Bronchial epithelial cell (primary cell): ENCODE results near the gene TNK2. TPM values are rescaled to one million over a fixed set of nuclear protein-coding genes. Genes with fewer than 3 reads are reported as not detected.
"Not testable (repeated sequence)": the region's sequence is repeated elsewhere in the genome, so short reads cannot be mapped to it uniquely, and the experiment has no call there.

ENCODE experiments used
- DNase-seq: peaks from one replicate; pipeline ENCODE4 v3.0.0-alpha.2; 2010; ENCODE audit warnings: low read depth
- FAIRE-seq: peaks from 2 replicates; lab custom pipeline; 2011; peaks lifted over from hg19 to GRCh38; lab: Jason Lieb, UNC
- H3K27me3 ChIP-seq: 2 replicates; pipeline ENCODE4 v1.5.1; 2011; ENCODE audit warnings: low read length; ENCODE audit not compliant: control insufficient read depth, insufficient read depth
- H3K36me3 ChIP-seq: 2 replicates; pipeline ENCODE4 v1.5.1; 2011; ENCODE audit warnings: low read length; ENCODE audit not compliant: control insufficient read depth, insufficient read depth
- H3K4me3 ChIP-seq: 2 replicates; pipeline ENCODE4 v1.5.1; 2011; ENCODE audit warnings: mild to moderate bottlenecking, low read depth, low read length, control low read depth
- total RNA-seq: library from RNA; depleted of rRNA; stranded (reverse); fragments of >200 nt; gene quantifications from 2 replicates; pipeline ENCODE4 v1.2.1, GENCODE V29; 2014
- TF ChIP-seq, protein P1 (sequence below): IDR thresholded peaks from 2 replicates; pipeline ENCODE4 v1.5.1; 2011; ENCODE audit warnings: mild to moderate bottlenecking, moderate library complexity, low read length, control low read depth, inconsistent platforms; ENCODE audit not compliant: insufficient read depth, severe bottlenecking

Gene TNK2
- total RNA-seq, 1 donor from 2014 or later, result 6.3 TPM

DNA sequence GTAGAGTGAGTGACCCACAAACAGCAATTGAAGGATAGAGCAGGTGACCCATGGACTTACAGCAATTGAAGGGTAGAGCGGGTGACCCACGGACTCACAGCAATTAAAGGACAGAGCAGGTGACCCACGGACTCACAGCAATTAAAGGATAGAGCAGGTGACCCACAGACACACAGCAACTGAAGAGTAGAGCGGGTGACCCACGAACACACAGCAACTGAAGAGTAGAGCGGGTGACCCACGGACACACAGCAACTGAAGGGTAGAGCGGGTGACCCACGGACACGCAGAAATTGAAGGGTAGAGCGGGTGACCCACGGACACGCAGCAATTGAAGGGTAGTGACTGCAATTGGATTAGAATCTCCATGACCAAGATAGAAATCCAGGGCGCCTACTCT lies 9.8 kb upstream of the TNK2 start:
- TF ChIP-seq, protein P1, sequence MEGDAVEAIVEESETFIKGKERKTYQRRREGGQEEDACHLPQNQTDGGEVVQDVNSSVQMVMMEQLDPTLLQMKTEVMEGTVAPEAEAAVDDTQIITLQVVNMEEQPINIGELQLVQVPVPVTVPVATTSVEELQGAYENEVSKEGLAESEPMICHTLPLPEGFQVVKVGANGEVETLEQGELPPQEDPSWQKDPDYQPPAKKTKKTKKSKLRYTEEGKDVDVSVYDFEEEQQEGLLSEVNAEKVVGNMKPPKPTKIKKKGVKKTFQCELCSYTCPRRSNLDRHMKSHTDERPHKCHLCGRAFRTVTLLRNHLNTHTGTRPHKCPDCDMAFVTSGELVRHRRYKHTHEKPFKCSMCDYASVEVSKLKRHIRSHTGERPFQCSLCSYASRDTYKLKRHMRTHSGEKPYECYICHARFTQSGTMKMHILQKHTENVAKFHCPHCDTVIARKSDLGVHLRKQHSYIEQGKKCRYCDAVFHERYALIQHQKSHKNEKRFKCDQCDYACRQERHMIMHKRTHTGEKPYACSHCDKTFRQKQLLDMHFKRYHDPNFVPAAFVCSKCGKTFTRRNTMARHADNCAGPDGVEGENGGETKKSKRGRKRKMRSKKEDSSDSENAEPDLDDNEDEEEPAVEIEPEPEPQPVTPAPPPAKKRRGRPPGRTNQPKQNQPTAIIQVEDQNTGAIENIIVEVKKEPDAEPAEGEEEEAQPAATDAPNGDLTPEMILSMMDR, result no peak
- H3K36me3 ChIP-seq, result no peaks in the 10 kb centered on the region
- FAIRE-seq, result no peak
- no peak for DNase-seq
- H3K4me3 ChIP-seq, result no peak overlapping the region
- H3K27me3 ChIP-seq, result no peaks in the 10 kb centered on the region

DNA sequence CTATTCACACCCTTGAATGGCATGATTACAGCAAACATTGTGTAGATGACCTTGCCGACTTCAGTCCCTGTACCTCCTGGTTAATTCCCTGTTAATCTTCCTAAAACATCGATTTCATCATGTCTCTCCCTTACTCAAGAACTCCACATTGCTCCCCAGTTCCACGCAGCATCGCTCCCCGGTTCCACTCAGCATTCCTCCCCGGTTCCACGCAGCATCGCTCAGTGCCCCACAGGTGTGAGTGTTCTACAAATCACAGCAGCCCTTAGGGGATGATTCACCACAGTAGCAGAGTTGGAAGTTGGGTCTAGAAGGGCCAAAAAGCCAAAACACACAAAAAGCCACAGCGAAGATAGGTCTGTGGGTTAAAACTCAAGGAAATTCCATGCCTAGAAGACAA lies 8.6 kb upstream of the TNK2 start:
- Histone ChIP-seq H3K4me3 (no peak overlapping the region), H3K36me3 (no peaks in the 10 kb centered on the region), H3K27me3 (no peaks in the 10 kb centered on the region)
- no peak for DNase-seq
- no peak for FAIRE-seq
- TF ChIP-seq, protein P1, result no peak

DNA sequence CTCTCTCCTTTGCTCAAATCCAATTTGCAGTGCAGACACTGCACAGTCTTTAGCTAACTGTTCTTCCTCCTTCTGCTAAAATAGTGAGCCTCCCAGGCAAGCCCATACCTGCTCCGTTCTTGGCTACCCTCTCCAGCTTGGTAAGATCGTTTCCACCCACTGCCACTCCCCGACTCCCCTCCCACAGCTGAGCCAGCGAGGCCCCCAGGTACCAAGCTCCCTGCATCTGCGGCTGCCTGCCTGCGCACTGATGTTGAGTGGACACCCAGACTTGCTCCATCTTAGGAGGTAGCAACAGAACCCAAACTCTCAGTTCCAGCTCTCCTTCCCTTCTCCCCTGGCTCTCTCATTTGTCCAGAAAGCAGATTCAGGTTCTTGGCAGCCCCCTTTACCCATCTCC lies 7.9 kb upstream of the TNK2 start:
- DNase-seq (peak; percentile 67), FAIRE-seq (no peak)
- no peaks in the 10 kb centered on the region for H3K36me3 ChIP-seq
- no peak overlapping the region for H3K4me3 ChIP-seq
- TF ChIP-seq, protein P1, result no peak
- H3K27me3 ChIP-seq, result no peaks in the 10 kb centered on the region

DNA sequence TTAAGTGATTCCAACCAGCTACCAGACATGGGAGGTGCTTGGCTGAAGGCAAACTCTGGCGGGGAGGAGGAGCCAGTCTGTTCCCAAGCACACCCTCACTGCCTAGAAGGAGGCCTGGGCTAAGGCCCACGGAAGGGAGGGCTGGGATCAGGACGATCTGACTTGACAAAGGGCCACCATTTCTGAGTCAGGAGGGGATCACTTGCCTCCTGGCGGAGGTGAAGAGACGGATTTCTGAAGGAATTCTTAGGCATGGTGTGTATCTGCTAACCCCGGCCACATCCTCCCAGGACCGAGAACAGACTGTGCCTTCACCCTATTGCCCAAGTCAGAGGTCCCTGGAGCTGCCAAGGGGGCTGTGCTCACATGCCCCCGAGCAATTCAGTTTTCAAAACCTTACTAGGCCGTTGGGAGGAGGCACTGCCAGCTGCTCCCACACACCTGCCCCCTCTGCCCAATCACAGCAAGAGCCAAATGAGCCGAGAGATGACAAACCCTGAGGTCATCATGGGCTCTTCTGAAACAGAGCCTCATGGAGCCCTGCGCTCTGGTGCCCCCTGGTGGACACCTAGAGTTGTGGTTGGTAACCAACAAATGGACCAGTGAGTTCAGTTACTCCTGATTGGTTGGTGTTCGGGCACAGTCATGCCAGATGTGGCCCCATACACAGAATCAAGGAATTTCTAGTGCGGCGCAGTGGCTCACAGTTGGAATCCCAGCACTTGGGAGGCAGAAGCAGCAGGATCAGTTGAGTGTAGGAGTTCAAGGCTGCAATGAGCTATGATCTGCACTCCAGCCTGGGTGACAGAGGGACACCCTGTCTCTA lies 6.5 kb upstream of the TNK2 start:
- H3K27me3 ChIP-seq, result no peaks in the 10 kb centered on the region
- no peaks in the 10 kb centered on the region for H3K36me3 ChIP-seq
- DNase-seq (peak; percentile 100), FAIRE-seq (peak; percentile 93)
- TF ChIP-seq, protein P1, result peak; percentile 97
- H3K4me3 ChIP-seq, result no peak overlapping the region

DNA sequence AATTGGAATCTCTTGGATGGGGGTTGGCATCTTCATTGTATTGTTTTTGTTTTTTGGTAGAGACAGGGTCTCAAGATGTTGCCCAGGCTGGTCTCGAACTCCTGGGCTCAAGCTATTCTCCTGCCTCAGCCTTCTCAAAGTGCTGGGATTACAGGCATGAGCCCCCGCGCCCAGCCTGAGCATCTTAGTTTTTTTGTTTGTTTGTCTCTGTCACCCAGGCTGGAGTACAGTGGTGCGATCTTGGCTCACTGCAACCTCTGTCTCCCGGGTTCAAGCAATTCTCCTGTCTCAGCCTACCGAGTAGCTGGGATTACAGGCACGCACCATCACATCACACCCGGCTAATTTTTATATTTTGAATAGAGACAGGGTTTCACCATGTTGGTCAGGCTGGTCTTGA lies 5.8 kb upstream of the TNK2 start:
- not testable (repeated sequence) for DNase-seq, FAIRE-seq, H3K36me3 ChIP-seq, H3K4me3 ChIP-seq, H3K27me3 ChIP-seq

DNA sequence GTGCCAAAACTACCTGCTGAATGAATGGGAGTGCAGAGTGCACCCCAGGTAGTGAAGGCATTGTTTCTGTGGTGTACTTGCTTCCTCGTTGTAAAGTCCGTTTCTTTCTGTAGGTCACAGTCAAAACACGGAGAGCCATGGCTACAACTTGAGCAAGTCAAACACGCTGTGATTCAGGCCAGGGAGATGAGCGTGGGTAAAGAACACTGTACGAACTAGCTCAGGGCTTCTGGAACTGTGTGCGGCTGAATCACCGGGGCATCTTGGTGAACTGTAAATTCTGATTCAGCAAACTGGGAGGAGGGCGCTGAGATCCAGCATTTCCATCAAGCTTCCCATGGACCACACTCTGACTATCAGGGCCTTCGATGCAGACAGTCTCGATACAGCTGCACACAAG lies 5.0 kb upstream of the TNK2 start:
- H3K4me3 ChIP-seq, result no peak overlapping the region
- H3K27me3 ChIP-seq, result no peaks in the 10 kb centered on the region
- DNase-seq, result peak; percentile 58
- TF ChIP-seq, protein P1, result no peak
- H3K36me3 ChIP-seq, result no peaks in the 10 kb centered on the region
- no peak for FAIRE-seq
